HG02610 (cell line): ENCODE results near the gene R3HCC1L.
A peak's percentile ranks its signal among the peaks of the same experiment; 100 is the strongest.

Experiments used
- ATAC-seq: cut with Tn5 transposase; IDR thresholded peaks from one replicate; pipeline ENCODE4 v1.9.1; 2021; ENCODE audit warnings: mild to moderate bottlenecking, moderate library complexity; ENCODE audit not compliant: unreplicated experiment

Gene R3HCC1L

GRCh38 chr10:98134431-98135221 lies at the start of gene R3HCC1L:
Gene R3HCC1L (plus strand): TSS chr10:98134657. CDS start chr10:98208115, 73,458 bp downstream.
- ATAC-seq, result peak; percentile 95

GRCh38 chr10:98085238-98085637 lies 49.2 kb upstream of the R3HCC1L start:
- no peak for ATAC-seq

GRCh38 chr10:98086837-98087708 lies 47.4 kb upstream of the R3HCC1L start:
- ATAC-seq, result no peak

- ATAC-seq, result no peak
These were observed 46.1 kb upstream of the R3HCC1L start for GRCh38 chr10:98088186-98088971.

GRCh38 chr10:98090822-98091221 lies 43.6 kb upstream of the R3HCC1L start:
- ATAC-seq, result no peak

- ATAC-seq, result no peak
These were observed 38.1 kb upstream of the R3HCC1L start for GRCh38 chr10:98096316-98096715.

GRCh38 chr10:98096731-98097130 lies 37.7 kb upstream of the R3HCC1L start:
- ATAC-seq, result no peak

GRCh38 chr10:98097175-98097574 lies 37.3 kb upstream of the R3HCC1L start:
- ATAC-seq, result no peak

GRCh38 chr10:98097616-98098015 lies 36.8 kb upstream of the R3HCC1L start:
- no peak for ATAC-seq

GRCh38 chr10:98098247-98098646 lies 36.2 kb upstream of the R3HCC1L start:
- ATAC-seq, result no peak

- ATAC-seq, result no peak
These were observed 34.0 kb upstream of the R3HCC1L start for GRCh38 chr10:98100476-98100875.

GRCh38 chr10:98101366-98101765 lies 33.1 kb upstream of the R3HCC1L start:
- no peak for ATAC-seq

- no peak for ATAC-seq
These were observed 30.3 kb upstream of the R3HCC1L start for GRCh38 chr10:98104125-98104524.

- ATAC-seq, result no peak
These were observed 27.9 kb upstream of the R3HCC1L start for GRCh38 chr10:98106531-98106930.

- ATAC-seq, result no peak
These were observed 26.6 kb upstream of the R3HCC1L start for GRCh38 chr10:98107644-98108430.

GRCh38 chr10:98110356-98110755 lies 24.1 kb upstream of the R3HCC1L start:
- no peak for ATAC-seq

GRCh38 chr10:98115031-98115787 lies 19.2 kb upstream of the R3HCC1L start:
- no peak for ATAC-seq

GRCh38 chr10:98119891-98120290 lies 14.6 kb upstream of the R3HCC1L start:
- ATAC-seq, result no peak

GRCh38 chr10:98125940-98126631 lies 8.4 kb upstream of the R3HCC1L start:
- no peak for ATAC-seq
